GM23338 (cell line): Measurements from ENCODE around the gene POLR2F. TPM values are rescaled to one million over a fixed set of nuclear protein-coding genes. Genes with fewer than 3 reads are reported as not detected.
"Not testable (repeated sequence)": the region's sequence is repeated elsewhere in the genome, so short reads cannot be mapped to it uniquely, and the experiment has no call there.

Experiments used
- ATAC-seq: fragments of 200-7000 bp; cut with Tn5 transposase; 3 replicates; pipeline ENCODE4 v1.9.1; 2020
- DNase-seq: peaks from one replicate; pipeline ENCODE4 v3.0.0-alpha.2; 2015; ENCODE audit warnings: low spot score
- H2AFZ ChIP-seq: fragments of 200-600 bp; sonication (generic); 2 replicates; pipeline ENCODE4 v1.8.0; 2016; ENCODE audit warnings: antibody characterized with exemption, mild to moderate bottlenecking, moderate library complexity
- H3F3A ChIP-seq: fragments of 200-600 bp; sonication (generic); replicated peaks from 2 replicates; pipeline ENCODE4 v1.8.0; 2017; ENCODE audit warnings: antibody characterized with exemption, mixed run types, low read depth
- H3K27ac ChIP-seq: fragments of 200-600 bp; sonication (generic); 2 replicates; pipeline ENCODE4 v1.6.1; 2016; ENCODE audit warnings: low read depth
- H3K27me3 ChIP-seq: fragments of 200-600 bp; sonication (generic); 2 replicates; pipeline ENCODE4 v1.8.0; 2016; ENCODE audit warnings: mild to moderate bottlenecking, mixed run types, moderate library complexity; ENCODE audit not compliant: insufficient read depth
- H3K36me3 ChIP-seq: fragments of 200-600 bp; sonication (generic); 2 replicates; pipeline ENCODE4 v1.8.0; 2016; ENCODE audit warnings: mild to moderate bottlenecking; ENCODE audit not compliant: insufficient read depth
- H3K4me1 ChIP-seq: fragments of 200-600 bp; sonication (generic); 2 replicates; pipeline ENCODE4 v1.8.0; 2016; ENCODE audit warnings: mild to moderate bottlenecking, moderate library complexity; ENCODE audit not compliant: insufficient read depth
- H3K4me2 ChIP-seq: fragments of 200-600 bp; sonication (generic); 2 replicates; pipeline ENCODE4 v1.7.1; 2017; ENCODE audit warnings: mixed run types
- H3K4me3 ChIP-seq: fragments of 200-600 bp; sonication (generic); 2 replicates; pipeline ENCODE4 v1.6.1; 2016; ENCODE audit warnings: mixed run types
- H3K79me2 ChIP-seq: fragments of 200-600 bp; sonication (generic); replicated peaks from 2 replicates; pipeline ENCODE4 v1.8.0; 2017; ENCODE audit warnings: mild to moderate bottlenecking; ENCODE audit not compliant: insufficient read depth
- H3K9me2 ChIP-seq: fragments of 200-600 bp; sonication (generic); 2 replicates; pipeline ENCODE4 v1.8.0; 2017; ENCODE audit not compliant: insufficient read depth
- H4K20me1 ChIP-seq: fragments of 200-600 bp; sonication (generic); replicated peaks from 2 replicates; pipeline ENCODE4 v1.8.0; 2017; ENCODE audit warnings: mild to moderate bottlenecking; ENCODE audit not compliant: insufficient read depth
- H3K27ac Mint-ChIP-seq: 2 replicates; pipeline ENCODE4 v1.8.0; 2020; ENCODE audit warnings: inconsistent platforms, mild to moderate bottlenecking, moderate library complexity, mixed read lengths
- H3K27me3 Mint-ChIP-seq: 3 replicates; pipeline ENCODE4 v1.8.0; 2022; ENCODE audit warnings: low read depth, mild to moderate bottlenecking, moderate library complexity, mixed read lengths, inconsistent platforms; ENCODE audit not compliant: insufficient read depth, poor library complexity
- H3K36me3 Mint-ChIP-seq: 3 replicates; pipeline ENCODE4 v1.8.0; 2021; ENCODE audit warnings: low read depth, mild to moderate bottlenecking, inconsistent platforms, moderate library complexity, mixed read lengths
- H3K4me1 Mint-ChIP-seq: 3 replicates; pipeline ENCODE4 v1.8.0; 2020; ENCODE audit warnings: mild to moderate bottlenecking, inconsistent platforms, mixed read lengths
- H3K4me3 Mint-ChIP-seq: 3 replicates; pipeline ENCODE4 v1.8.0; 2021; ENCODE audit warnings: moderate library complexity, mild to moderate bottlenecking, inconsistent platforms, mixed read lengths
- H3K9me3 Mint-ChIP-seq: 3 replicates; pipeline ENCODE4 v1.8.0; 2020; ENCODE audit warnings: moderate library complexity, mild to moderate bottlenecking, inconsistent platforms, mixed read lengths
- CTCF ChIP-seq, 2 experiments: fragments of 200-600 bp in 1 of 2; sonication (generic) in 1 of 2; conservative IDR thresholded peaks; 2 replicates each; pipeline versions ENCODE4 v1.5.1 to v1.6.1; 2016 to 2017; ENCODE audit warnings: antibody characterized with exemption in 2 of 2, low read depth in 2 of 2, mild to moderate bottlenecking in 2 of 2, moderate library complexity in 1 of 2
- ETS1 ChIP-seq: IDR thresholded peaks from 2 replicates; pipeline ENCODE4 v1.6.1; 2016; ENCODE audit warnings: antibody characterized with exemption
- EZH2 ChIP-seq: fragments of 200-600 bp; sonication (generic); IDR thresholded peaks from one replicate; pipeline ENCODE4 v1.8.0; 2017; ENCODE audit warnings: antibody characterized with exemption, mild to moderate bottlenecking, low read depth; ENCODE audit not compliant: unreplicated experiment
- POLR2AphosphoS5 ChIP-seq: IDR thresholded peaks from 2 replicates; pipeline ENCODE4 v1.6.1; 2016; ENCODE audit warnings: antibody characterized with exemption, low read depth
- STAT1 ChIP-seq: IDR thresholded peaks from one replicate; pipeline ENCODE4 v1.6.1; 2016; ENCODE audit warnings: antibody characterized with exemption; ENCODE audit not compliant: unreplicated experiment
- ZNF331 ChIP-seq: fragments of 250-450 bp; sonication (Bioruptor Pico); IDR thresholded peaks from 2 replicates; pipeline ENCODE4 v1.5.0; 2020; ENCODE audit warnings: low read depth, mild to moderate bottlenecking, moderate library complexity
- polyA plus RNA-seq: library from polyadenylated mRNA; unstranded; fragments of >200 nt; fragmentation: Nextera tagmentation; extraction: Ambion mirVana; gene quantifications from 2 replicates; pipeline ENCODE4 v1.2.1, GENCODE V29; 2016
- total RNA-seq: library from RNA; depleted of rRNA; stranded (reverse); fragments of >200 nt; shearing (Covaris generic); gene quantifications from 2 replicates; pipeline ENCODE4 v1.2.3, GENCODE V29; 2014
- TF ChIP-seq, protein P1 (sequence below): IDR thresholded peaks from one replicate; pipeline ENCODE4 v1.6.1; 2018; ENCODE audit warnings: antibody characterized with exemption; ENCODE audit not compliant: unreplicated experiment

The POLR2F gene
- total and polyA plus RNA-seq, 2 experiments from 2014 or later: 144 to 429 TPM

DNA sequence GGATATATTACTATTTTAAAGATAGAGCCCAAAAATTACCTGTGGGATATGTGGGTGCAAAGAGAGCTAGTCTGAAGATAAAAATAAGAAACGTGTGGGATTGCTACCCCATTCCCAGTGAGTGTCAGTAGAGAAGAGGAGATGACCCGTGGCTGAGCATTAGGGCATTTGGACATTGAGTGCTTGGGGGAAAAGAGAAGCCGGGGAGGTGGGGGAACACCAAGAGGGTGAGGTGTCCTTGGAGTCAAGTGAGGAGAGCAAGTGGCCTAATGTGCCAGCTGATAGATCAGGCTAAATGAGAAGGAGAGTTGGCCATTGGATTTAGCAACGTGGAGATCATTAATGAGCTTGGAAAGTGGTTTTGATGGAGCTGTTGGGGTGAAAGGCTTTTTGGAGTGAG lies 1.2 kb downstream of the POLR2F start (continued):
- TF ChIP-seq, protein P1, sequence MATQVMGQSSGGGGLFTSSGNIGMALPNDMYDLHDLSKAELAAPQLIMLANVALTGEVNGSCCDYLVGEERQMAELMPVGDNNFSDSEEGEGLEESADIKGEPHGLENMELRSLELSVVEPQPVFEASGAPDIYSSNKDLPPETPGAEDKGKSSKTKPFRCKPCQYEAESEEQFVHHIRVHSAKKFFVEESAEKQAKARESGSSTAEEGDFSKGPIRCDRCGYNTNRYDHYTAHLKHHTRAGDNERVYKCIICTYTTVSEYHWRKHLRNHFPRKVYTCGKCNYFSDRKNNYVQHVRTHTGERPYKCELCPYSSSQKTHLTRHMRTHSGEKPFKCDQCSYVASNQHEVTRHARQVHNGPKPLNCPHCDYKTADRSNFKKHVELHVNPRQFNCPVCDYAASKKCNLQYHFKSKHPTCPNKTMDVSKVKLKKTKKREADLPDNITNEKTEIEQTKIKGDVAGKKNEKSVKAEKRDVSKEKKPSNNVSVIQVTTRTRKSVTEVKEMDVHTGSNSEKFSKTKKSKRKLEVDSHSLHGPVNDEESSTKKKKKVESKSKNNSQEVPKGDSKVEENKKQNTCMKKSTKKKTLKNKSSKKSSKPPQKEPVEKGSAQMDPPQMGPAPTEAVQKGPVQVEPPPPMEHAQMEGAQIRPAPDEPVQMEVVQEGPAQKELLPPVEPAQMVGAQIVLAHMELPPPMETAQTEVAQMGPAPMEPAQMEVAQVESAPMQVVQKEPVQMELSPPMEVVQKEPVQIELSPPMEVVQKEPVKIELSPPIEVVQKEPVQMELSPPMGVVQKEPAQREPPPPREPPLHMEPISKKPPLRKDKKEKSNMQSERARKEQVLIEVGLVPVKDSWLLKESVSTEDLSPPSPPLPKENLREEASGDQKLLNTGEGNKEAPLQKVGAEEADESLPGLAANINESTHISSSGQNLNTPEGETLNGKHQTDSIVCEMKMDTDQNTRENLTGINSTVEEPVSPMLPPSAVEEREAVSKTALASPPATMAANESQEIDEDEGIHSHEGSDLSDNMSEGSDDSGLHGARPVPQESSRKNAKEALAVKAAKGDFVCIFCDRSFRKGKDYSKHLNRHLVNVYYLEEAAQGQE: no peak
- TF ChIP-seq EZH2 (no peak), STAT1 (no peak), CTCF (conservative IDR thresholded peaks at IDR 0.05; ENCODE audit: low read depth in 2 of 2) (no peak), ETS1 (no peak), POLR2AphosphoS5 (no peak)

DNA sequence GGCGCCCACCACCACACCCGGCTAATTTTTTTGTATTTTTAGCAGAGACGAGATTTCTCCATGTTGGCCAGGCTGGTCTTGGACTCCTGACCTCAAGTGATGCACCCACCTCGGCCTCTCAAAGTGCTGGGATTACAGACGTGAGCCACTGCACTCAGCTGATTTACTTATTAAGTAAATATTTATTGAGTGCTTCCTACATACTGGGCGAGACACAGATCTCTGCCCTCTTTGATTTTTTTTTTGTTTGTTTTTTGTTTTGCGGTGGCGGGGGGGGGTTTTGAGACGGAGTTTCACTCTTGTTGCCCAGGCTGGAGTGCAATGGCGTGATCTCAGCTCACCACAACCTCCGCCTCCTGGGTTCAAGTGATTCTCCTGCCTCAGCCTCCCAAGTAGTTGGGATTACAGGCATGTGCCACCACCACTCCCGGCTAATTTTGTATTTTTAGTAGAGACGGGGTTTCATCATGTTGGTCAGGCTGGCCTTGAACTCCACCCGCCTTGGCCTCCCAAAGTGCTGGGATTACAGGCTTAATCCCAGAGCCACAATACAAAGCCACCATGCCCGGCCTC lies 2.4 kb downstream of the POLR2F start:
- peaks cover 15% of the 10 kb centered on the region for H3K4me1 Mint-ChIP-seq
- not testable (repeated sequence) for H3K4me2 ChIP-seq, H3K4me3 ChIP-seq, H3K27ac ChIP-seq, H3K4me3 Mint-ChIP-seq, H4K20me1 ChIP-seq, H3F3A ChIP-seq, H3K9me3 Mint-ChIP-seq, DNase-seq, H3K27ac Mint-ChIP-seq, H3K9me2 ChIP-seq, ATAC-seq, H2AFZ ChIP-seq
- peaks cover 22% of the 10 kb centered on the region for H3K27me3 Mint-ChIP-seq
- peaks cover 13% of the 10 kb centered on the region for H3K27me3 ChIP-seq
- peaks cover 20% of the 10 kb centered on the region for H3K36me3 ChIP-seq
- H3K4me1 ChIP-seq: peaks cover 14% of the 10 kb centered on the region
- peaks cover 42% of the 10 kb centered on the region for H3K36me3 Mint-ChIP-seq
- H3K79me2 ChIP-seq: peaks cover 35% of the 10 kb centered on the region

- H3K27ac ChIP-seq: no peak overlapping the region
- peaks cover 30% of the 10 kb centered on the region for H3K36me3 ChIP-seq
- peaks cover 9% of the 10 kb centered on the region; the same call in 1 of the 2 replicates for H4K20me1 ChIP-seq
- no peaks in the 10 kb centered on the region for H3F3A ChIP-seq
- H3K4me3 ChIP-seq: no peak overlapping the region
- no peak overlapping the region for H3K4me2 ChIP-seq
- DNase-seq: no peak
- peaks cover 35% of the 10 kb centered on the region for H3K79me2 ChIP-seq
- Mint-ChIP-seq H3K36me3 (peaks cover 55% of the 10 kb centered on the region), H3K4me1 (peaks cover 7% of the 10 kb centered on the region; the same call in 2 of the 3 replicates), H3K4me3 (no peak overlapping the region), H3K27ac (no peak overlapping the region), H3K9me3 (no peaks in the 10 kb centered on the region), H3K27me3 (peaks cover 19% of the 10 kb centered on the region)
- H3K27me3 ChIP-seq: peaks cover 8% of the 10 kb centered on the region
- ATAC-seq: no peak
- H3K4me1 ChIP-seq: peaks cover 10% of the 10 kb centered on the region
- no peaks in the 10 kb centered on the region for H3K9me2 ChIP-seq
- no peak overlapping the region for H2AFZ ChIP-seq
- TF ChIP-seq ZNF331: no peak
Observed at GRCh38 chr22:37957232-37957631, 3.7 kb downstream of the POLR2F start.
